Fibroblast of villous mesenchyme (primary cell): ENCODE results near the gene RPUSD1. TPM values are rescaled to one million over a fixed set of nuclear protein-coding genes. Genes with fewer than 3 reads are reported as not detected.

Source experiments
- DNase-seq: peaks from one replicate; pipeline ENCODE4 v3.0.0-alpha.2; 2010; ENCODE audit warnings: low read depth
- H3K4me3 ChIP-seq: 2 replicates; pipeline ENCODE4 v1.5.1; 2011; ENCODE audit warnings: low read depth, mild to moderate bottlenecking, low read length
- CTCF ChIP-seq: IDR thresholded peaks from 2 replicates; pipeline ENCODE4 v1.5.1; 2012; ENCODE audit warnings: low read depth, mild to moderate bottlenecking, low read length; ENCODE audit not compliant: insufficient read depth
- total RNA-seq: library from RNA; depleted of rRNA; stranded (reverse); fragments of >200 nt; gene quantifications from 2 replicates; pipeline ENCODE4 v1.2.3, GENCODE V29; 2012

The RPUSD1 gene
- total RNA-seq, 1 donor: 21.2 TPM

- DNase-seq: no peak
- H3K4me3 ChIP-seq: no peak overlapping the region
- TF ChIP-seq CTCF: no peak
These were observed 6.8 kb upstream of the RPUSD1 start for GRCh38 chr16:794853-795466.

- no peak overlapping the region for H3K4me3 ChIP-seq
- no peak for TF ChIP-seq CTCF
- DNase-seq: no peak
These were observed 6.1 kb upstream of the RPUSD1 start for GRCh38 chr16:794091-794822.

DNA sequence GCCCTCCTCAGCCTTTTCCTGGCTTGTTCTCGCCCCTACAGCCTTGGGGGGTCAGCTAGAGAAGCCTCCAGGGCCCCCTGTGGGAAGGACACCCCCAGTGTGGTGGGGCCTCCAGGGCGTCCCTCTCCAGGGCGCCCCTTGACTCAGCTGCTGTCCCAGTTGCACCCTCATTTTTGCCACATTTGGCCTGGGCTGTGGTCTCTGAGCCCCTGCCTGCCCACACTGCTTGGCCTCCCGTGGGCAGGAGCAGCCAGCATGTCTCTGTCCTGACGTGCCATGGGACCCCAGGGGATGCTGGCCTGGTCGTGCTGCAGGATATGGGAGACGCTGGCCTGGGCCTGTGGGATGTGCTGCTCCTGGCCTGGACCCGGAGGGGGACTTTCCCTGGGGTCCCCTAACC, 5.2 kb upstream of the RPUSD1 start:
- no peak for TF ChIP-seq CTCF
- no peak for DNase-seq
- no peak overlapping the region for H3K4me3 ChIP-seq

- H3K4me3 ChIP-seq: no peak overlapping the region
- no peak for DNase-seq
- TF ChIP-seq CTCF: no peak
These were observed 4.2 kb upstream of the RPUSD1 start for GRCh38 chr16:792221-792995.

DNA sequence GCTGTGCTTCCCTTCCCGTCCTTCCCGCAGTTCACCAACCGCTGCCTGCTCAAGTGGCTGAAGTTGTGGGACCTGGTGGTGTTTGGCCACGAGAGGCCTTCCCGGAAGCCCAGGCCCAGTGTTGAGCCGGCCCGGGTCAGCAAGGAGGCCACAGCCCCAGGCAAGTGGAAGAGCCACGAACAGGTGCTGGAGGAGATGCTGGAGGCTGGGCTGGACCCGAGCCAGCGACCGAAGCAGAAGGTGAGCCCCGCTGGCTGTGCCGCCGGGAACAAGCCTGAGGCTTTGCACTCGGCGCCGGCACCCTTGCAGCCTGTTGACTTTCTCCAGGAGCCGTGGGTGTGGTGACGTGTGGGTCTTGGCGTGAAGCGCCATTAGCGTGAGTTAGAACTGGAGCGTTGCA, 3.0 kb upstream of the RPUSD1 start:
- TF ChIP-seq CTCF: no peak
- DNase-seq: no peak
- H3K4me3 ChIP-seq: no peak overlapping the region

DNA sequence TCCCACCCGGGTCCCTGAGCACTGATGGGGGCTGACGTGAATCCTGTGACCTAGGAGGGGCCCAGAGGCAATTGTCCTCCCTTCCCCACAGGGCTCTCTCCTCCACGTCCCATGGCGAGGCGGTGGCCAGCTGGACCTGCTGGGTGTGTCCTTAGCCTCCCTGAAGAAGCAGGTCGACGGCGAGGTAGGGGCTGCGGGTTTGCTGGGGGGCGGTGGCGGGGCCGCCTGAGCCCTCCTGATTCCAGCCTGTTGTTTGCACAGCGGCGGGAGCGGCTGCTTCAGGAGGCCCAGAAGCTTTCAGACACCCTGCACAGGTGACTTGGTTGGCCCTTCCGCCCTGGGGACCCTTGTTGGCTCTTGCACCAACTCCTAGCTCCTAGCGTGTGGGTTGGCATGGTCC, 1.9 kb upstream of the RPUSD1 start:
- DNase-seq: no peak
- no peak for TF ChIP-seq CTCF
- H3K4me3 ChIP-seq: no peak overlapping the region
